Pons (tissue), 1 donor: ENCODE results near the gene WDPCP.
"Not testable (repeated sequence)": the region's sequence is repeated elsewhere in the genome, so short reads cannot be mapped to it uniquely, and the experiment has no call there.

Experiments used
- DNase-seq: peaks from one replicate; pipeline ENCODE4 v3.0.0-alpha.2; 2016; ENCODE audit warnings: low spot score

WDPCP gene

DNA sequence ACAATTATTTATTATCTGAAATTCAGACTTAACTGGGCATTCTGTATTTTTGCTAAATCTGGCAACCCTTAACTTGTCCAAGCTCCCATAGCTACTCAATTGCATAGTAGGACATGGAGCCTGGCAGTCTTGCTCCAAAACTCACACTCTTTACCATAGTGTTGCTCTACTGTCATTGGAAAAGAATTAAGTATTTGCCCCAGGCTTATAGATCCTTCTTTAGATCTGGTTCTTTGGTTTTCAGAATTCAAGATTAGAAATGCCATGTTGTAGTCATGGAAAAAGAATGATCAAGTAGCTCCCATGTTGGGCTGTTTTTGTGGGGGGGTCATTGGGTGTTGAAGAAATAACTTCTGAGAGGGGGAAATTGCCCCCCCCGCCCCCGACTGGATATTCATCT is 240.9 kb downstream of the WDPCP start:
- no peak for DNase-seq

DNA sequence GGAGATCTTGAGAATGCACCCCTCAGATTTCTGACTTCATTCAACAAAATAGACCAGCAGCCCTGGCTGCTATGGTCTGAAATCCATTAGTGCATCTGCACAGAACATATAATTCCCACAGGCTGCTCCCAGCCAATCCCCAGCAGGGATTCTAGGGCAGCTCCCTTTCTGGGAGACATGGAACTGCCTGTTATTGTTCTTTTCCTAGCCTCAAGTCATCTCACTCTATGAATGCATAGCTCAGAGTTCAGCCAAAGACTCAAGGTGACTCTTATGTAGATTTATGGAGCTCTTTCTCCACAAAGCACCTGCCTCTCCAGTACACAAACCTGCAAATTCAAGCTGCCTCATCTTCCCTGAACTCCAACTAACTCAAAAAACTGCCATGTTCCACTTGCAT is 241.9 kb downstream of the WDPCP start:
- DNase-seq = no peak

DNA sequence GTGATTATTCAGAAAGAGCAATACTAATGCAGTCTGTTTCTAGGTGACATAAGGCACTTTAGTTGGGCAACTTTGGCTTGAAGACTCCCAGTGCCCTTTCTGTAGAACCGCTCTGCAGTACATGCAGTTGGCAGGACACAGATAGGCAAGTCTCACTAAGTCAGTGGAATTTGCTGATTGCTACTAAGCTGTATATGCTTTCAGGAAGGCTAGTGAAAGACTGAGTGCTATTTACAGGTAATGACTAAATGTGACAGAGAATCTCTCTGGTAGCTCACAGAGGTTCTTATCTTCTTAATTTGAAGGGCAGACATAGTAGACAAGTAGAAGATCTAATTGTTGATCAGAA is 243.0 kb downstream of the WDPCP start:
- DNase-seq = no peak

DNA sequence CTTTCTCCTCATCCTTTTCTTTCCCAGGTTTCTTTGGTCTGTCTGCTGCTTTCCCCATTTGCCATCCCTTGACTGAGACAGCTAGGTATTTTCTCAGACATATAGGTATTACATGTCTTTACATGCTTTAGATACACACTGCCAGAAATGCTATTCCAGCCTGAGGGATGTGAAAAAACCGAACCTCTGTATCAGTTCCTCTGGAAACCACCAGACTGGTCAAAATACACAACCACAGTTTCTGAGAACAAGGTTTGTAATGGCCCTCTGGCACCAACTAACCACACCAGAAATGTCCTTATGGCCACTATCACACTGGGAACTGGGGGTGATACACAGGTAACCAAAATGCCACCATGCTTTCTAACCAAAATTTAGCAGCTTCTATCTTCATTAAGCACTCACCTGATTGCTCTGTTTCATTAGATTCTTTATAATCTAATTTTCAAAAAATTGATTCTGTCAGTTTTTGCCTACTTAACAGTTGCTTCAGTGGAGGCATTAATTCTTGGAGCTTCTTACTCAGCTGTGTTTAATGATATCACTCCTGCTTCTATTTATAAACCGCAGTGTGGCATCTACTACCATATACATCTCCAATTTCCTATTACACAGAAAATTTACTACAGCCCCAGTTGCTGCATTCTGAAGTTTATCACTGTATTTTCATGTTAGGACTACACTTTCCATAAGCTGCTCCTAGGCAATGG is 243.5 kb downstream of the WDPCP start:
- DNase-seq = no peak

DNA sequence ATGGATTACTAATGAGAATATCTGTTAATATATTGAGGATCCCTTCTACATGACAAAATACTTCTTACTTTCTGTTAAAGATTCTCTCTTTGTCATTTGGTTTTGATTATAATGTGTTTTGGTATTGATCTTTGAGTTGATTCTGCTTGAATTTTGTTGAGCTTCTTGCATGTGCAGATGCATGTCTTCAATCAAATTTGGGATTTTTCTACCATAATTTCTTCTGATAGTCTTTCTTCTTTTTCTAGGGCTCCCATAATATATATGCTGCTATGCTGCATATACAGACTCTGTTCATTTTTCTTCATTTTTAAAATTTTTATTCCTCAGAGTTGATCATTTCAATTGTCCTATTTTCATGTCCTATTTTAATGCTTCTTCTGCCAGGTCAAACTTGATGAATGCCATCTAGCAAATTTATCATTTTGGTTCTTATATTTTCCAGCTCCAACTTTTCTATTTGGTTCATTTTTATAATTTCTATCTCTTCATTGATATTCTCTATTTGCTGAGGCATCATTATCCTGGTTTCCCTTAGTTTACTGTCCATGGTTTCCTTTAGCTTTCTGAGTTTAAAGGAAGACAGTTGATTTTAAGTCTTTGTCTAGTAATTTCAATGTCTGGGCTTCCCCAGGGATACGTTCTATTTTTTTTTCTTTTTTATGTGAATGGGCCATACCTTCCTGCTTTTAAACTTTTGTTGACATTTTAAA is 244.7 kb downstream of the WDPCP start:
- DNase-seq = no peak

DNA sequence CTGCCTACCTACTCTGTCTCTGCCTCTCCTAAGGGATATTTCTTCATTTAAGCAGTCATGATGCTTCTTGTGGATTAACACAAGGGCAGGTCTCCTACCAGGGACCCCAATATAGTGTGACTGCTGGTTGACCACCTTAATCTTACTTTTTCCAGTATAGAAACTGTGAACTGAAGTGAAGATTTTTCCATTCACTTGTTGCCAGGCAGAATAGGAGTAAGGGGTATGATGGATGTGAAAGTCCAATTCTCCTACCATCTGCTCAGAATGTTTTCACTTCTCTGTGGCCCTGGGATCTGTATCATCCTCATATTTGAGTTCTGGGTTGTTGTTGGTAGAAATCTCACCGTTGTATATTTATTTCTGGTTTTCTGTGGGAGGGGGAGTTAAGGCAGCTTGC is 247.8 kb downstream of the WDPCP start:
- no peak for DNase-seq

DNA sequence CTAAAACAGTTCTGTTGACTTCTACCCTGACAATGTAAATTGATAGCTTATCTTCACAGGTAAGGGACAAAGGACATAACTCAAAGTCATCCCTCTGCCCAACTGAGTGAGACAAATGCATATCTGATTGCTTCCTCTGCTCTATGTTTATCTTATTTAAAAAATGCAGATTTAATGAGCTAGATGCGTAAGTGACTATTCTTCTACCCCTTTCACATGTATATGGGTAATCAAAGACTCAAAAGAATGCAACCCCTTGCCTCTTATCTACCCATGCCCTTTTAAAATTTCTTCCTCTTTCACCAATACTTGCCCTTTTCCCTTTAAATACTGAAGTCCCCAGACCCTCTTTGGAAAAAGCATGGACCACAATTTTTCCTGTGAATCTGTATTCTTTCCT is 253.4 kb downstream of the WDPCP start:
- no peak for DNase-seq

DNA sequence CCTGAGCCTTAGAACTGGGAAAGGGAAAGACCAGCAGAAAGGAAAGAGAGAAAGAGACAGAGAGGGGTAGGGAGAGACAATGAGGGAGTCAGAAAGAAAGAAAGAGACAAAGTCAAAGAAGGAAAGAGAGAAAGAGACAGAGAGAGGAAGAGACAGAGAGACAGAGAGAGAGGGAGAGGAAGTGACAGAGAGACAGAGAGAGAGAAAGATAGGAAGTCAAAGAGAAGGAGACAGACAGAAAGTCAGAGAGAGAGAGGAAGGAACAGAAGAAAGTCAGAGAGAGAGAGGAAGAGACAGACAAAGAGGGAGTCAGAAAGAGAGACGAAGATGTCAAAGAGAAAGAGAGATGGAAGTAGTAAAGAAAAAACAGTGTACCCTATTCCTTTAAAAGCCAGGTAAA is 261.8 kb downstream of the WDPCP start:
- no peak for DNase-seq

DNA sequence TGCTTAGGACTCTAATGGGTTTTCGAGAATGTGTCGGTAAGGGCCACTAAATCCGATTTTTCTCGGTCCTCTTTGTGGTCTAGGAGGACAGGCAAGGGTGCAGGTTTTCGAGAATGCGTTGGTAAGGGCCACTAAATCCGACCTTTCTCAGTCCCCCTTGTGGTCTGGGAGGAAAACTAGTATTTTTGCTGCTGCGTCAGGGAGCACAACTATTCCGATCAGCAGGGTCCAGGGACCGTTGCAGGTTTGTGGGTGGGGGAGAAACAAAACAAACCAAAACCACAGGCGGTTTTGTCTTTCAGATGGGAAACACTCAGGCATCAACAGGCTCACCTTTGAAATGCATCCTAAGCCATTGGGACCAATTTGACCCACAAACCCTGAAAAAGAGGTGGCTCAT is 264.6 kb downstream of the WDPCP start:
- not testable (repeated sequence) for DNase-seq

DNA sequence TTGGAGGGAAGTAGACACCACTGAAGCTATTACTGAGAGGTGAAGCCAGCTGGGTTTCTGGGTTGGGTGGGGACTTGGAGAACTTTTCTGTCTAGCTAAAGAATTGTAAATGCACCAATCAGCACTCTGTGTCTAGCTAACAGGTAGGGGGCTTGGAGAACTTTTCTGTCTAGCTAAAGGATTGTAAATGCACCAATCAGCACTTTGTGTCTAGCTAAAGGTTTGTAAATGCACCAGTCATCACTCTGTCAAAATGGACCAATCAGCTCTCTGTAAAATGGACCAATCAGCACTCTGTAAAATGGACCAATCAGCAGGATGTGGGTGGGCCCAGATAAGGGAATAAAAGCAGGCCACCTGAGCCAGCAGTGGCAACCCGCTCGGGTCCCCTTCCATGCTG is 266.3 kb downstream of the WDPCP start:
- not testable (repeated sequence) for DNase-seq

DNA sequence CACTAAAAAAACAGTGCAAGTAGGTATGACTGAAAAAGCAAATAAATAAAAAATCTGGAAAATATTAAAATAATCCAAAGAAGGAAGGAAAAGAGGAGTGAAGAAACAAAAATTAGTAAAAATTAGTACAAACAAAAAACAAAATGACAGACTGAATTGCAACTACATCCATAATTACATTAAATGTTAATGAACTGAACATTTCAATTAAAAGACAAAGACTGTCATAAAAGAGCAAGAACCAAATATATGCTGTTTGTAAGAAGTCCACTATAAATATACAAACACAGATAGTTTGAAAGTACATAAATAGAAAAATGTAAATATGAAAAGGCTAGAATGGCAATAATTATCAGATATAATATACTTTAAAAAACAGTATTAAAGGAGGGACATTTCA is 267.6 kb downstream of the WDPCP start:
- no peak for DNase-seq

DNA sequence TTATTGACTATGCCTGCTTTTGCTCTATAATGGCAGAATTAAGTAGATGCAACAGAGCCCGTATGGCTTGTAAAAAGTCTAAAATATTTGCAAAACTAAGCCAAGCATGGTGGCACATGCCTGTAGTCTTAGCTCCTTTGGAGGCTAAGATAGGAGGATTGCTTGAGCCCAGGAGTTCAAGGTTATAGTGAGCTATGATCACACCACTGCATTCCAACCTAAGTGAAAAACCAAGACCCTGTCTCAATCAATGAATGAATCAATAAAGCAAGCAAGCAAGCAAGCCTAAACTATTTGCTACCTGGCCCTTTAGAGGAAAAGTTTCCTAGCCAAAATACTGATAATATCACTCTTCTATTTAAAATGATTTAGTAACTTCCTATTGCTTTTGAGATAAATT is 277.7 kb downstream of the WDPCP start:
- no peak for DNase-seq

DNA sequence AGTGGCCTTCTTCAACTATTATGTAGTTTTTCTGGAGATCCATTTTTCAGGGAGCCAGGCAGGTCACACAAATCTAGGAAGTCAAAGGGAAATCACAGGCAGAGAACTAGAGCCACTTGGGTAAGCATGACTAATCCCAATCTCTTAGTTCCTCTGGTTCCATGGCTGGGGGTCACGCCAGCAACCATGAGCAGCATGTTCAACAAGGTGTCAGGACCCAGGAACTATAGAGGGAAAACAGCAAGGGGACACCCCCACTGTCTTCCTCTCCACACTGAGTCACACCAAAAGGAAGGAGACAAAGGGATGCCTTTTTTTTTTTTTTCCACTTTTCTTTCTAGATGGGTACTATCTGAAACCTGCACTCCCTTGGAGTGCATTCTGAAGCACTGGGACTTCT is 286.8 kb downstream of the WDPCP start:
- no peak for DNase-seq

DNA sequence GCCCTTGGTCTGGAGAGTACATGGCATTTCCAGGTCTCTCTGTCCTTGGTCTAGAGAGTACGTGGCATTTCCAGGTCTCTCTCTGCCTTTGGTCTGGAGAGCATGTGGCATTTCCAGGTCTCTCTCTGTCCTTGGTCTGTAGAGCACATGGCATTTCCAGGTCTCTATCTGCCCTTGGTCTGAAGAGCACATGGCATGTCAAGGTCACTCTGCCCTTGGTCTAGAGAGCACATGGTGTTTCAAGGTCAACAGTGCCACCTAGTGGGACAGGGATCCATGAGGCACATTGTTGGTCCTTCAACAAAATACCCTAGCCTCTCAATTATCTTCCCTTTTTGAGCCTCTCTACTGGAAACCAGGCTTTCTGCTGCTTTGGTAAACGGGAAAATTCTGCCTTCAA is 287.4 kb downstream of the WDPCP start:
- DNase-seq = no peak

DNA sequence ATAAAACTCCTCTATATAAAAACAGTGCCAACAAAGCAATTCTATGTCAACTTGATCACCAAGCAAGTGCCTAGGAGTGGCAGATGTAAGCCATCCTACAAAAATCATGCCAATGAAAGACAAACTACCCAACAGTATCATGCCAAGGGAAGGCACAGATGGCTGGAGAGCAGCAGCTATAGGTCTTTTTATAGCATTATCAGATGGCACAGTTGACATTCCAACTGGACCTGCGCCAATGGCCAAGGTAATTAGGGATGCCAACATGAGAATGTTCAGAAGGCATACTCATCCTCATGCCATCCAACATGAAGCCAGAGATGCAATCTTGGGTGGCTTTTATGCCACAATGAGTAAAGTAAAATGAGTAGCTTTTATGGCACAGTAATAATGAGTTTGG is 300.3 kb downstream of the WDPCP start:
- no peak for DNase-seq

DNA sequence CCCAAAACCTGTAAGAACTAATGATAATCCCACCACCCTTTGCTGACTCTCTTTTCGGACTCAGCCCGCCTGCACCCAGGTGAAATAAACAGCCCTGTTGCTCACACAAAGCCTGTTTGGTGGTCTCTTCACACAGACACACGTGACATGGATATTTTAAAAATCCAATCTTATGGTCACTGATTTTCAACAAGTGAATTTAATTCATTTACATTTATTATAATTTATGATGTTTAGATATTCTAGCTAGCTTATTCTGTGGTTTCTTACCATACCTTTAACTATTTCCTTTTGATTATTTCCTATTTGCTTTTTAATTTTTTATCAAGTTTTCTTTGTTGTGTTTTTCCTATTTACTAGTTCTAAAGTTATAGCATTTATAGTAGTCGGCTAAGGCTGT is 301.8 kb downstream of the WDPCP start:
- DNase-seq = not testable (repeated sequence)

DNA sequence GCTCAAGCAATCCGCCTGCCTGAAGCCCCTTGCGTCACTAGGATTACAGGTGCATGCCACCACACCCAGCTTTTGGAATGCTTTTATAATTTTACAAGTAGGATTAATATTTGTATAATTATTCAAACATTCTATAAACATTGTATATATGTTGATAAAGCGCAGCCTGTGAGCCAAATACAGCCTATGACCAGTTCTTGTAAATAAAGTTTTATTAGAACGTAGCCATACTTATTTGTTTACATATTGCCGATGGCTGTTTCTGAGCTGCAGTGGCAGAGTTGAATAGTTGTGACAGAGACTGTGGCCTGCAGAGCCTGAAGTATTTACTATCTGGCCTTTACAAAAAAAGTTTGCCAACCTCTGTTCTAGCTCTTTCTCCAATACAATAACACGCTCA is 305.0 kb downstream of the WDPCP start:
- DNase-seq = no peak

DNA sequence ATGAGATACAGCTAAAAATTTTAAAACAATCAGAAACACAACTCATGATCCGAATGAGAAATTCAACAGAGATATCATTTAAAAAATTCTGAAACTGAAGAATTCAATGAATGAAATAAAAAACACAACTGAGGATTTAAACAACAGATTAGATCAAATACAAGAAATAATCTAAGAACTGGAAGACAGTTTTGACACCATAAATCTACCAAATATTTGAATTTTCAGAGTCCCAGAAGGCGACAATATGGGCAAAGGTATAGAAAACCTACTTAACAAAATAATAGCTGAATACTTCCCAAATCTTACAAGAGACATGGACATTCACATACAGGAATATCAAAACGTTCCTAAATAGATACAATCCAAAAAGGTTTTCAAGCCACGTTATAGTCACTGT is 315.7 kb downstream of the WDPCP start:
- DNase-seq = no peak

DNA sequence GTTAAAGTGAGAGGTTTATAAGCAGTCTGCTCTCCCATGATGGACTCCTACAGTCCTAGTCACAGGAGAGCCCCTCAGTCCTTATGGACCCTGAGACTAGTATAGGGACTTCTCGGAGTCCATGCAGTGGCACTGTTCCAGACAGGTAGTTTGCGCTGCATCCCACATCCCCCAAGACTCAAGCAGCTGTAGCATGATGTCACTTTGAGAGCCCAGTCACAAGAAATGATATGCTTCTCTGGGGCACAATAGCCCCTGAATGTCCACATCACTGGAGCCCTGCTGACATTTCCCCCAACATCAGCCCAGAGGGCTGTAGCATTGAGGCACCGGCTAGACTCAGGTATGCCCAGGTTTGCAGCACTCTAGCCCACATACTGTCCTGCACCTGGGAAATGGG is 317.6 kb downstream of the WDPCP start:
- DNase-seq = no peak

DNA sequence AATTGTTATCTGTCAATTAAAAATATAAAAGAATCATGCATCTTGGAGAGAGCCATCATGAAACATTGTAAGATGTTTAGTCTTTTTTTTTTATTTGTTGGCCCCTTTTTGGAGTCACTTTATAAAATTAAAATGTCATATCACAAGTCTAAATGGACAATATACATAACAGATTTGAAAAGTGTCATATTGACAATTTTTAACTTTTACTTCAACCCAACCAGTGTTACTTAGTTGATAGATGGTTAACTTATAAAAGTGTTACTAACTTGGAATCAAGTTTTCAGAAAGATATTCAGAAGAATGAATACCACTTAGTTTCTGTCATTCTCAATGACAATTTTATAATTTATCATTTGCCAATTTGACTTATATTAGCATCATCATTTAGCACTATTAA is 319.3 kb downstream of the WDPCP start:
- no peak for DNase-seq

DNA sequence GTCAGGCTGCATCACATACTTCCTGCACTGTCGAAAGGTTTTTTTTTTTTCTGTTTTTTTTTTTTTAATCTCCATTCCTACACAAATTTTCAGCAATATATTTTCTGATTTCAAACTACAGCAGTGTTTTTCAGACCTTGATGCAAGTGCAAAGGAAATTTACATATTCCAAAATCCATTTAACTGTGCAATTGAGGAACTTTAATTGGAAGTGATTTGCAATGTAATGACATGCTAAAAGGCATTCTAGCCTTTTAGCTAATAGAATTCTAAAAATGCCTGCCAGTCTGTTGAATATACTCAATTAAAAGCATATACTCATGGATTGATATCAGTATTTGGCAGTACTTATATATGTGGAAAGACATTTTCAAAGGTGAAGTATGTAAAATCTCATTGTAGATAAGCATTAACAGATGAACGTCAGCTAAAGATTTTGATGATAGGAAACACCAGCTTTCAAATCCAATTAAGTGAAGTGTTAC is 327.1 kb downstream of the WDPCP start:
- no peak for DNase-seq

DNA sequence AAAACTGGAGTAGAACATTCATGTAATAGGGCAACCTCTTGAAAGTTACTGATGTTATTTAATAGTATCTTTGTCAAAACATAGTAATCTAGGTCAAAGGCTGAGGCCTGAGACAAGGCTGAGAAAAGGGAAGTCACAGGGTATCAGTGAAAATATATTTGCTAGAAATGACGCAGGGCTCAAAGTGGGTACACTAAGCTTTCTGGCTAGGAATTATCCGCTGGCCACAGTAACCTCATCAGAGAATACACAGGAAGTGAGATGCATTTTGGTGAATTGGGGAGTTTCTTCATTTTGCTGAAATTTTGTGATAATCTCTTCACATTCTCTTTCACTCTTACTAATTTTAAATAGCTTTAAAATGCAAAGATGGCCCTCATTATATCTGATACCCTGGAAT is 330.8 kb downstream of the WDPCP start:
- DNase-seq = no peak

DNA sequence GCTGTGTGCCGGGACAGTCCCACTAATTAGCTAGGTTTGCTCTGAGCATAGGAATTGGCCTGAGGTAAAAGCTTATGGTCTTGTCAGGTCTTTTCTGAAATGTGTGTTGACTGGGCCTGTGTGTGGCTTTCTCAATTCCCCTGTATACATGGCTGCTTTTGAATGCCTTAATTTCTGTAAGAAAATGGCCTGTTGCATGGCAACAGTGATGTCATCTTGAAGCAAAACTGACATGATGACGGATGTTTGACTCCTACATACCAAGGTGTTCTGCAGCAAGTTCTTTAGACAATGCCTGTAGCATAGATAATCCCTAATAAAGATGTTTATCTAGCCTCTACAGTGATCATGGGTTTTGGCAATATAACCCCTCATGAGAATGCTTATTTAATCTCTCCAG is 339.1 kb downstream of the WDPCP start:
- no peak for DNase-seq

DNA sequence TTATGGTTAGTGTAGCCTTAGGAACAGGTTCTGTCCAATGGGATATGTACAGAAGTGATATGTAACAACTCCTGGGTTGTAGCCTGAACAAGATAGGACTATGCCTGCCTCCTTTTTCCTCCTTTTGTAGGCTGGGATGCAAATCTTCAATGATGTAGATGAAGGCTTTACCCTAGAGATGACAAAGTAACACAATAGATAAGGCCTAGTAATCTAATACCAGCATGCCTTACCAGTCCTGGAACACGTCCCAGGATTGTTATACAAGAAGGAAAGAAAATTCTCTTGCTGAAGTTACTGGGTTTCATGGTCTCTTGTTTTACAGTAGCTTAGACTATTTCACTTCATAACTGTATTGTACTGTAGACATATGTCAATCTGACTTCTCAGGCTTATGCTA is 345.5 kb downstream of the WDPCP start:
- no peak for DNase-seq
